Stomach smooth muscle (tissue), 2 donors: ENCODE data around the gene LGALS8.
"Not testable (repeated sequence)": the region's sequence is repeated elsewhere in the genome, so short reads cannot be mapped to it uniquely, and the experiment has no call there.

Experiments
- H3K27ac ChIP-seq: one replicate; pipeline ENCODE4 v1.7.0; 2013; ENCODE audit warnings: mild to moderate bottlenecking, low read length, inconsistent platforms
- H3K27me3 ChIP-seq, 2 donors: one replicate each; pipeline ENCODE4 v1.7.0; 2013; ENCODE audit warnings: low read length in 2 of 2; ENCODE audit not compliant: insufficient read depth in 2 of 2, control insufficient read depth in 1 of 2
- H3K36me3 ChIP-seq, 2 donors: one replicate each; pipeline ENCODE4 v1.7.0; 2013; ENCODE audit warnings: low read length in 2 of 2; ENCODE audit not compliant: control insufficient read depth in 2 of 2, insufficient read depth in 2 of 2
- H3K4me1 ChIP-seq: one replicate; pipeline ENCODE4 v1.7.0; 2013; ENCODE audit warnings: low read length; ENCODE audit not compliant: control insufficient read depth, insufficient read depth
- H3K4me3 ChIP-seq, 2 donors: one replicate each; pipeline ENCODE4 v1.7.0; 2013; ENCODE audit warnings: low read length in 2 of 2
- H3K9ac ChIP-seq, 2 donors: one replicate each; pipeline ENCODE4 v1.7.0; 2013; ENCODE audit warnings: low read length in 2 of 2, mild to moderate bottlenecking in 1 of 2
- H3K9me3 ChIP-seq, 2 donors: one replicate each; pipeline ENCODE4 v1.7.0; 2013; ENCODE audit warnings: low read length in 2 of 2; ENCODE audit not compliant: control insufficient read depth in 2 of 2
- donor health status: healthy.
- donor health status: Pancreatic carcinoma.

LGALS8 gene

GRCh38 chr1:236523704-236524141 lies at the start of gene LGALS8:
LGALS8 (plus strand) TSS chr1:236523982; CDS start chr1:236526071, 2,089 bp downstream.
- peak within 1 kb of the TSS; percentile 75 to 98 for H3K4me3 ChIP-seq
- H3K27me3 ChIP-seq = no peaks in the 10 kb centered on the region
- H3K9me3 ChIP-seq = no peaks in the 10 kb centered on the region
- H3K36me3 ChIP-seq = peaks cover 4 to 9% of the 10 kb centered on the region in 2 donors
- peaks cover 8% of the 10 kb centered on the region for H3K4me1 ChIP-seq
- peak within 1 kb of the TSS; percentile 75 for H3K27ac ChIP-seq
- peak within 1 kb of the TSS; percentile 65 to 90 for H3K9ac ChIP-seq

- no peak overlapping the region for H3K4me3 ChIP-seq
- no peak overlapping the region for H3K9ac ChIP-seq
Observed at GRCh38 chr1:236476019-236476418, 47.8 kb upstream of the LGALS8 start.

GRCh38 chr1:236480758-236481436 lies 42.9 kb upstream of the LGALS8 start:
- no peaks in the 10 kb centered on the region for H3K4me1 ChIP-seq
- H3K27me3 ChIP-seq = peaks cover 0 to 2% of the 10 kb centered on the region in 2 donors
- H3K9ac ChIP-seq = no peak overlapping the region
- H3K36me3 ChIP-seq = no peaks in the 10 kb centered on the region
- H3K27ac ChIP-seq = no peak overlapping the region
- H3K4me3 ChIP-seq = no peak overlapping the region
- no peaks in the 10 kb centered on the region for H3K9me3 ChIP-seq

More at GRCh38 chr1:236476019-236476418, 47.8 kb upstream of the LGALS8 start:
- Histone ChIP-seq H3K4me1 (no peaks in the 10 kb centered on the region), H3K36me3 (no peaks in the 10 kb centered on the region), H3K9me3 (no peaks in the 10 kb centered on the region), H3K27me3 (peaks cover 3 to 4% of the 10 kb centered on the region in 2 donors), H3K27ac (no peak overlapping the region)

- Histone ChIP-seq H3K27ac (no peak overlapping the region), H3K36me3 (no peaks in the 10 kb centered on the region), H3K9ac (no peak overlapping the region), H3K4me3 (no peak overlapping the region), H3K4me1 (no peaks in the 10 kb centered on the region), H3K9me3 (no peaks in the 10 kb centered on the region), H3K27me3 (peaks cover 0 to 2% of the 10 kb centered on the region in 2 donors)
Observed at GRCh38 chr1:236484310-236484971, 39.3 kb upstream of the LGALS8 start.

- H3K9ac ChIP-seq = no peak overlapping the region
- peaks cover 0 to 2% of the 10 kb centered on the region in 2 donors for H3K27me3 ChIP-seq
- no peak overlapping the region for H3K27ac ChIP-seq
- H3K4me1 ChIP-seq = no peaks in the 10 kb centered on the region
- H3K4me3 ChIP-seq = no peak overlapping the region
- no peaks in the 10 kb centered on the region for H3K36me3 ChIP-seq
- H3K9me3 ChIP-seq = no peaks in the 10 kb centered on the region
Observed at GRCh38 chr1:236486356-236487002, 37.3 kb upstream of the LGALS8 start.

- H3K9me3 ChIP-seq, H3K9ac ChIP-seq, H3K27ac ChIP-seq, H3K36me3 ChIP-seq, H3K4me3 ChIP-seq, H3K27me3 ChIP-seq, H3K4me1 ChIP-seq: not testable (repeated sequence)
Observed at GRCh38 chr1:236489161-236489560, 34.6 kb upstream of the LGALS8 start.

- Histone ChIP-seq H3K27me3 (peaks cover 0 to 2% of the 10 kb centered on the region in 2 donors), H3K4me3 (no peak overlapping the region), H3K36me3 (no peaks in the 10 kb centered on the region), H3K4me1 (no peaks in the 10 kb centered on the region), H3K27ac (no peak overlapping the region), H3K9me3 (no peaks in the 10 kb centered on the region), H3K9ac (no peak overlapping the region)
Observed at GRCh38 chr1:236489710-236490377, 33.9 kb upstream of the LGALS8 start.

- Histone ChIP-seq H3K27me3 (peaks cover 0 to 2% of the 10 kb centered on the region in 2 donors), H3K27ac (no peak overlapping the region), H3K4me1 (no peaks in the 10 kb centered on the region), H3K9me3 (no peaks in the 10 kb centered on the region), H3K4me3 (no peak overlapping the region), H3K36me3 (no peaks in the 10 kb centered on the region), H3K9ac (no peak overlapping the region)
Observed at GRCh38 chr1:236491469-236492136, 32.2 kb upstream of the LGALS8 start.

- H3K9ac ChIP-seq = no peak overlapping the region
- H3K4me3 ChIP-seq = no peak overlapping the region
- no peaks in the 10 kb centered on the region for H3K9me3 ChIP-seq
- H3K27ac ChIP-seq = no peak overlapping the region
- H3K36me3 ChIP-seq = no peaks in the 10 kb centered on the region
- H3K27me3 ChIP-seq = peaks cover 0 to 2% of the 10 kb centered on the region in 2 donors
- H3K4me1 ChIP-seq = no peaks in the 10 kb centered on the region
Observed at GRCh38 chr1:236492378-236492777, 31.4 kb upstream of the LGALS8 start.

GRCh38 chr1:236494082-236494481 lies 29.7 kb upstream of the LGALS8 start:
- Histone ChIP-seq H3K36me3 (no peaks in the 10 kb centered on the region), H3K27ac (no peak overlapping the region), H3K27me3 (peaks cover 0 to 2% of the 10 kb centered on the region in 2 donors), H3K9me3 (no peaks in the 10 kb centered on the region), H3K4me1 (no peaks in the 10 kb centered on the region), H3K4me3 (no peak overlapping the region), H3K9ac (no peak overlapping the region)
